GM19193 (cell line): ENCODE measurements around the gene RTBDN.

Experiments used
- POLR2A ChIP-seq: IDR thresholded peaks from 4 replicates; pipeline ENCODE4 v1.6.1; 2011; ENCODE audit not compliant: insufficient read depth, insufficient read length; ENCODE audit errors: extremely low read depth

RTBDN gene

DNA sequence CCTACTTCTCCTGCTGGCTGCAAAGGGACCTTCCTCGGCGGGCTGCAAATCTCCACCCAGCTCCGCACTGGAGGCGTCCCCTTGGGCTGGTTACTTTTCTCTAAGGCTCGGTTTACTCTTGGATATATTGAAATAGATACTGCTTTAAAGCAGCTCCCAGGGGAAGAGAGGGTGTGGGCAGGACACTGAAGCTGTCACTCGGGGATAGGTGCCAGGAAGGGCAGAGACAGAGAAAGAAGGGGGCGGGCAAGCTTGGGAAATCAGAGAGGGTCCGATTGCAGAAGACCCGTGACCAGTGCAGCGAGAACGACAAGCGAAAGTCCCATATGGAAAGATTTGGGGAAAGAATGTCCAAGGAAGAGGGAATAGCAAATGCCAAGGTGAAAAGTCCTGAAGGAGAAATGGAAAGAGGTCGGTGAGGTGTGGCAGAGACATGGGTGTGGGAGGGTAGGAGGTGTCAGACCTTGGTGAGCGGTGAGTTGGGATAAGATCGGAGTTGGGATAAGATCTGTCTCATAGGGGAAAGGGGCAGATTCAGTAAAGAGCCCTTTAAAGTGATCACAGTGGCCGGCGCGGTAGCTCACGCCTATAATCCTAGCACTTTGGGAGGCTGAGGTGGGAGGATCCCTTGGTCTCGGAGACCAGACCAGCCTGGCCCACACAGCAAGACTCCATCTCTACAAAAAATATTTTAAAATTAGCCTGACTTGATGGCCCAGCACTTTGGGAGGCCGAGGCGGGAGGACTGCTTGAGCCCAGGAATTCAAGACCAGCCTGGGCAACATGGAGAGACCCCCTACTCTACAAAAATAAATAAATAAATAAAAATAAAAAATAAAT is 31.9 kb downstream of the RTBDN start:
- TF ChIP-seq POLR2A: no peak

DNA sequence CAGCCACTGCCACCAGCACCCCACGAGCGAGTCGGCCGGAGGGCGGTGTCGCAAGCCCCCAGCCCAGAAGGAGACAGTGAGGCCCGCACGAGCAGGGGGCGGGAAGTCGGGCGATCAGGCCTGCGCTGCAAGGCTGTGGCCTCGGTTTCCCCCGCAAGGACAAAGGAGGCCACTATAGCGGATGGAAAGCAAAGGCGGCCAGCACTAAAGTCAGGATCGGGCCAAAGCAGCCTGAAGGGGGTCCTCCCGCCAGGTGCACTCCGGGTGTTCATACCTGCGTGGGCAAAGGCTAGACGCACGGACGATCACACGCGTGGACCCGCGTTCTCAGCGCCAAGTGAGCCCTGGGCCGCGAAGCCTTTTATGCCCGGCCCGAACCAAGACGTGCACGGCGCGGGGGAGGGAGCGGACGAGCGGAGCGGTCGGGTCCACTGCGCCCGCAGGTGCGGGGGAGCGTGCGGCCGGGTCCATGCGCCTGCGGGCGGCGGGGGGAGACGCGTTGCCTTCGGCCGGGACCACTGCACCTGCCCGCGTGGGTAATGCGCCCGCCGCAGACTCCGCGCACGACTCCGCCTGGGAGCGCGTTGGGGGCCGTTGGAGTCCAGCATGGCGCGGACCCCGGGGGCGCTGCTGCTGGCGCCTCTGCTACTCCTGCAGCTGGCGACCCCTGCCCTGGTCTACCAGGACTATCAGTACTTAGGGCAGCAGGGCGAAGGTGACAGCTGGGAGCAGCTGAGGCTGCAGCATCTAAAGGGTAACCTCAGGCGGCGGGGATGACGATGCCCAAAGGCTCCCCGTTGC is 32.7 kb downstream of the RTBDN start, which contains the start of the genes PRDX2 and THSD8:
TSS of gene PRDX2 (minus strand) at position 335 of the 801 bp plus-strand sequence. CDS start 539 bp downstream, outside the sequence.
TSS of gene THSD8 (plus strand) at position 604 of the 801 bp plus-strand sequence. CDS start at position 607, 3 bp downstream.
- peak; percentile 88 for TF ChIP-seq POLR2A

DNA sequence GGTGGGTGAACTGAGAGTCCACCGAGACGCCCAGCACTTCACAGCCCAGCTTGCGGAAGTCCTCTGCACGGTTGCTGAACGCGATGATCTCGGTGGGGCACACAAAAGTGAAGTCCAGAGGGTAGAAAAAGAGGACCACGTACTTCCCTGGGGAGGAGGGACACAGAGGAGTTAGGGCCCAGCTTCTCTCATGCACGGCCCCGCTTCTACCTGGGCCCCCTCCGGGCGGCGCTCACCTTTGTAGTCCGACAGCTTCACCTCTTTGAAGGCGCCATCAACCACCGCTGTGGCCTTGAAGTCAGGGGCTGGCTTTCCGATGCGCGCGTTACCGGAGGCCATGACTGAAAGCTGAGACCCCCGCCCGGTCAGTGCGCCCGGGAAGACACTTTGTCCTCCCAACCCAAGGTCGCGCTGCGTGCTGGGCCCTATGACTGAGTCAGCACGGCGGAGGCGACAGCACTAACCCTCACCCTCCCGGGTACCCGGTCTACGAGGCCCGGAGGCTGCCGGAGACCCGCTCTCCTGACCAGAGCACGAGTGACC is 33.4 kb downstream of the RTBDN start:
- TF ChIP-seq POLR2A: no peak

DNA sequence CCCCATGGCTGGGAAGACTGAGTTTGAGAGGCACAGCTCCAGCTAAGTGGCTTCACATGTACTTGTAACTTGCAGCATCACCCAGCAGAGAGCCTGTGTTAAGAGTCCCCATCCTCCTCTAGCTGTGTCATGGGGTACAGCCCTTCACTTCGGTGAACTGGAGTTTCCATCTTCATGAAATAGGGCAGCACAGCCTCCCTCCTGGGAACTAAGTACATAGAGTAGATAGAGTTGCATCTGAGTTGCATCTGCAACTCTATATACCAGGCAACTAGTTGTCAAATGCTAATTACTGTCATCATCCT is 34.0 kb downstream of the RTBDN start:
- no peak for TF ChIP-seq POLR2A

DNA sequence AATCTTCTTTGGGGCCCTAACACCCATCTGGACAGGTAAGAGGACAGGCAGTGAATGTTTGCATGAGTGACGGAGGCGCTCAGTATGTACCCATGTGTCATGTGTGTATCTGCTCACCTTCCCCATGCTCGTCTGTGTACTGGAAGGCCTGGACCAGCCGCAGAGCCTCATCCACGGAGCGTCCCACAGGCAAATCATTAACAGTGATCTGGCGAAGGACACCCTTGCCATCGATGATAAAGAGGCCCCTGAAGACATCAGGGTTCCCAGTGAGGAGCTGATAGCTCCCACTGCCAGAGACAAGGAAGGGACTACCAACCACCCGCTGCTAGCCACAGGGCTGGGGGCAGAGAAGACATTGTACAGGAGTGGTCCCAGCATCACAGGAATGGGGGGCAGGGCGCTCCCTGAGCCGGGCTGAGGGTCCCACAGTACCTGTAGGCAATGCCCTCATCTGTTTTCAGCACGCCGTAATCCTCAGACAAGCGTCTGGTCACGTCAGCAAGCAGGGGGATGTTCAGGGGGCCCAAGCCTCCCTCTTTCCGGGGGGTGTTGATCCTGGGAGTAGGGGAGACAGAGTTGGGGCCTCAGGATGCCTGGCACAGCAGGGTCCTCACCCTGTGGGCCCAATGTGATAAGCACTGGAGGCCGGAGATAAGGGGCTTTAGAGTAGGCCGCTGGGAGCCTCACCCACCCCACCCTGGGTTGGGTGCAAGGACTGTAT is 34.5 kb downstream of the RTBDN start:
- TF ChIP-seq POLR2A: no peak

DNA sequence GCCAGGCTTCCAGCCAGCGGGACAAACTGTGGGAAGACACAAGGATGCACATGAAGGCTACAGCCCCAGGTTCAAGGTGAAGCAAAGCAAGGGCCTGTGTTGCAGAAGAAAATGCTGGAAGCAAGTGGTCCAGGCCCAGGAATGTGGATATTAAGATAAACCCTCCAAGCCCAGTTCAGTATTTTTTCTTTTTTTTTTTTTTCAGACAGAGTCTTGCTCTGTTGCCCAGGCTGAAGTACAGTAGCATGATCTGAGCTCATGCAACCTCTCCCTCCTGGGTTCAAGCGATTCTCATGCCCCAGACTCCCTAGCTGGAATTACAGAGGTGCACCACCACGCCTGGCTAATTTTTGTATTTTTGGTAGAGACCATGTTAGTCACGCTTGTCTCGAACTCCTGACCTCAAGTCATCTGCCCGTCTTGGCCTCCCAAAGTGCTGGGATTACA is 37.2 kb downstream of the RTBDN start:
- TF ChIP-seq POLR2A: no peak

DNA sequence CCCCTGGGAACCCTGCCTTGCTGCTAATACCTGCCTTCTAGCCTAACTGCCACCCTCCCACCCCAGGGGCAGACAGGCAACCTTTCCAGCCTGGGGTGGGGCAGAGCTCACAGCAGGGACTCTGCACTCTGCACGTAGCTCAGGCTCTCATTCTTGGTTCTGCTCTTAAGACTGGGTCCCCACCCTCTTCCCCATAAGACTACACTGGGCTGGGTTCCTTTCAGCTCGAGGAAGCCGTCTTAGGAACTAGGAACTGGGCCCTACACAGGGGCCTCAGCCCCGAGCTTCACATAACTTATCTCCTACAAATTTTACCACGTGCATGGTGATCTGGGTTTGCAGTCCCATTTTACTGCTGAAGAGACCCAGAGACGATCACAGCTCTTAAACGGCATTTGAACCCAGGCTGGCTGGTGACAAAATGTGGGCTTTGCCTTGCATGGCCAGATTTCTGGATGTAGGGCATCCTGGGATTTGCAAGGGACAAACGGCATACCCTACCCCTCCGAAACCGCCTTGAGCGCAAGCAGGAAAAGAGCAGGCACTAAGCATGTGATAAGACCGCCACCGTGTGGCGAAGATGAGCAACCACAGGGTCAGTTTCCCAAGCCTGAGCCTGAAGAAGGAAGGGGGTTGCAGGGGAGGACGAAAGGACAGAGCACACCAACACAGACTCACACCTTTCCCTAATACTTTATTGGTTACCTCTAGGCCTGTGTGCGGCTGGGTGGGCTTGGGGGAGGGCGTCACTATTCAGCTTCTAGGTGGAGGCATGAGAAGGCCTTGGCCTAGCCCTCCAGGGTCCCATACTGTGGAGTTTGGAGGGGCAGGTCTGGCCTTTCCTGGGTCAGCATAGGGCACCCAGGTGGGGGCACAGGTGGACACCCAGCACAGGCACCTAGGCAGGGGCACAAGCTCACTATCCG is 38.0 kb downstream of the RTBDN start:
- TF ChIP-seq POLR2A: no peak

DNA sequence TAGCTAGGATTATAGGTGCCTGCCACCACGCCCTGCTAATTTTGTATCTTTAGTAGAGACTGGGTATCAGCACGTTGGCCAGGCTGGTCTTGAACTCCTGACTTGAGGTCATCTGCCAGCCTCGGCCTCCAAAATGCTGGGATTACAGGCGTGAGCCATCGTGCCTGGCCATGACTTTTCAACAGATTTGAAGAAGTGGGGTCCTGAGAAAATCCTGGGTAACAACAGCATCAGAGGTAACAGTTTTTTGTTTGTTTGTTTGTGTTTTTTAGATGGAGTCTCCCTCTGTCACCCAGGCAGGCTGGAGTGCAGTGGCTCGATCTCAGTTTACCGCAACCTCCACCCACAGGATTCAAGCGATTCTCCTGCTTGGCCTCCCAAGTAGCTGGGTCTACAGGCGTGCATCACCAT is 39.4 kb downstream of the RTBDN start:
- TF ChIP-seq POLR2A: no peak

DNA sequence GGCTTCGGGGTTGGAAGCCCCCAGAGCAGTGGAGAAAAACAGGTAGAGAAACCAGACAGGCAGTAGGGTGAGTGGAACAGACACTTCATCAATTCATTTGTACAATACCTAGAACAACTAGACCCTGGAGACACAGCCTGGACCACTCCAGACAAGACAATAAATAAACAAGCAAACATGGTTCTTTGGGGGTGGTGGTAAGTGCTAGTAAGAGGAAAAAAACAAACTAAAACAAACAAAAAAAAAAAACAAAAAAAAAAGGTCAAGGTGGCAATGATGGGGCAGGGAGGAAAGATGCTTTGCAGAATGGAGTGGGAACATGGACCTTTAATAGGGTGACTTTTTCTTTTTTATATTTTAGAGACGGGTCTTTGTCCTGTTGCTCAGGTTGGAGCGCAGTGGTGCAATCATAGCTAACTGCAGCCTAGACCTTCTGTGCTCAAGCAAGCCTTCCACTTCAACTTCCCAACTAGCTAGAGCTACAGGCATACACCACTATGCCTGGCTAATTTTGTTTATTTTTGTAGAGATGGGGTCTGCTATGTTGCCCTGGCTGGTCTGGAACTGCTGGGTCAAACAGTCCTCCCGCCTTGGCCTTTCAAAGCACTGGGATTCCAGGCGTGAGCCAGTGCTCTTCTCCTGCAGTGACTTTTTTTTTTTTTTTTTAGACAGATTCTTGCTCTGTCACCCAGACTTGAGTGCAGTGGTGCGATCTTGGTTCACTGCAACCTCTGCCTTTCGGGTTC is 40.0 kb downstream of the RTBDN start:
- TF ChIP-seq POLR2A: no peak

DNA sequence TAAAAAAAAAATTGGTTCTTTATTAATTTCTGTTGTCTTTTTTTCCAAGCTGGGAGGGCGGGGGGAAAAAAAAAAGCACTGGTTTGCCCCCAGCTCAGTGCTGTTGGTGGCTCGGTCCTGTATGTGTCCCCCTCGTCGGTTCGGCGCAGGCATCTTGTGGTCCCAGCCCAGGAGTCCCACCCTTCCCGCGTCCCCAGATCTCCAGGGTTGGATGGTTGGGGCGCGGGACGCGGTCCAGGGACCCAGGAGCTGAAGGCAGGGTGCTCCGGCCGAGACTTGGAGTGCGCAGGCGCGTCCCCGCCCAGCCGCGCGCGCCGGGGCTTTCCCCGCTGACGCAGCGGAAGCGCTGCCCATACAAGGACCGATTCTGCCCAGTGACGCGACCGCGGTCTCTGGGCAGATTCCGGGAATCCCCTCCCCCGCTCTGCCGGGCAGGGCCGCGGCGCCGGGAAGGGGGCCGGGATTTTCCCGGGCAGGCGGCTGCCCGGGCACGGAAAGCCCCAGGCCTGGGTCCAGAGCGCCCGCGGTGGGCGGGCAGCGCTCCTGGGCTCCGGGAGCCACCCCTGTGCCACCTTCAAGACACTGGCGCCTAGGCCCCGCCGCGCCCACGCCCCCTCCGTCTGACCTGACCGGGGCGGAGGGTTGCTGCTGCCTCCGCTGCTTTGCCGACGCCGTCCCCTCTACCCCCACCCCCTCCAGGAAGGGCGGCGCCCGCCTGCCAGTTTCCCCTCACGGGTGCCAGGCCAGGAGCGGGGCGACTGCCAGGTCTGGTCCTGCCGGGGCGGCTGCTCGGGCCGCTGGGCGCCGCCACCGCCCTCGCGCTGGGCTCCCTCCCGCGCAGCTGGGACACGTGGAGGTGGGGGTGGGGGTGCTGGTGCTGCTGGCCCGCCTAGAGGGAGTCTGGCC is 40.8 kb downstream of the RTBDN start:
- peak; percentile 84 for TF ChIP-seq POLR2A

DNA sequence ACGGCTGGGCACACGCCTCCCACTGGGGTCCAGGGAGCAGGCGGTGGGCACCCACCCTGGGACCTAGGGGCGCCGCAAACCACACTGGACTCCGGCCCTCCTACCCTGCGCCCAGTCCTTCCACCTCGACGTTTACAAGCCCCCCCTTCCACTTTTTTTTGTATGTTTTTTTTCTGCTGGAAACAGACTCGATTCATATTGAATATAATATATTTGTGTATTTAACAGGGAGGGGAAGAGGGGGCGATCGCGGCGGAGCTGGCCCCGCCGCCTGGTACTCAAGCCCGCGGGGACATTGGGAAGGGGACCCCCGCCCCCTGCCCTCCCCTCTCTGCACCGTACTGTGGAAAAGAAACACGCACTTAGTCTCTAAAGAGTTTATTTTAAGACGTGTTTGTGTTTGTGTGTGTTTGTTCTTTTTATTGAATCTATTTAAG is 41.5 kb downstream of the RTBDN start:
- TF ChIP-seq POLR2A: no peak

DNA sequence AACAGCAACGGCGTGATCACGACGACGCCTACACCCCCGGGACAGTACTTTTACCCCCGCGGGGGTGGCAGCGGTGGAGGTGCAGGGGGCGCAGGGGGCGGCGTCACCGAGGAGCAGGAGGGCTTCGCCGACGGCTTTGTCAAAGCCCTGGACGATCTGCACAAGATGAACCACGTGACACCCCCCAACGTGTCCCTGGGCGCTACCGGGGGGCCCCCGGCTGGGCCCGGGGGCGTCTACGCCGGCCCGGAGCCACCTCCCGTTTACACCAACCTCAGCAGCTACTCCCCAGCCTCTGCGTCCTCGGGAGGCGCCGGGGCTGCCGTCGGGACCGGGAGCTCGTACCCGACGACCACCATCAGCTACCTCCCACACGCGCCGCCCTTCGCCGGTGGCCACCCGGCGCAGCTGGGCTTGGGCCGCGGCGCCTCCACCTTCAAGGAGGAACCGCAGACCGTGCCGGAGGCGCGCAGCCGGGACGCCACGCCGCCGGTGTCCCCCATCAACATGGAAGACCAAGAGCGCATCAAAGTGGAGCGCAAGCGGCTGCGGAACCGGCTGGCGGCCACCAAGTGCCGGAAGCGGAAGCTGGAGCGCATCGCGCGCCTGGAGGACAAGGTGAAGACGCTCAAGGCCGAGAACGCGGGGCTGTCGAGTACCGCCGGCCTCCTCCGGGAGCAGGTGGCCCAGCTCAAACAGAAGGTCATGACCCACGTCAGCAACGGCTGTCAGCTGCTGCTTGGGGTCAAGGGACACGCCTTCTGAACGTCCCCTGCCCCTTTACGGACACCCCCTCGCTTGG is 42.1 kb downstream of the RTBDN start:
- TF ChIP-seq POLR2A: peak; percentile 60
